Activated naive CD8-positive, alpha-beta T cell (primary cell): ENCODE data around the gene GAGE13.
"Not testable (repeated sequence)": the region's sequence is repeated elsewhere in the genome, so short reads cannot be mapped to it uniquely, and the experiment has no call there.

Experiments used
- H3K27ac Mint-ChIP-seq: one replicate; pipeline ENCODE4 v1.8.0; 2021; ENCODE audit warnings: mixed read lengths
- H3K27me3 Mint-ChIP-seq: one replicate; pipeline ENCODE4 v1.8.0; 2021; ENCODE audit warnings: mixed read lengths
- H3K36me3 Mint-ChIP-seq: one replicate; pipeline ENCODE4 v1.8.0; 2021; ENCODE audit warnings: mixed read lengths
- H3K4me1 Mint-ChIP-seq: one replicate; pipeline ENCODE4 v1.8.0; 2021; ENCODE audit warnings: low read depth, mixed read lengths
- H3K4me3 Mint-ChIP-seq: one replicate; pipeline ENCODE4 v1.8.0; 2021; ENCODE audit warnings: mild to moderate bottlenecking, mixed read lengths
- H3K9me3 Mint-ChIP-seq: one replicate; pipeline ENCODE4 v1.8.0; 2021; ENCODE audit warnings: low read depth, mixed read lengths

The GAGE13 gene

GRCh38 chrX:49331282-49331681, at the start of gene GAGE13:
Gene GAGE13 (plus strand): TSS chrX:49331582. CDS start chrX:49332738, 1,156 bp downstream.
- H3K36me3 Mint-ChIP-seq, H3K27ac Mint-ChIP-seq, H3K4me3 Mint-ChIP-seq, H3K9me3 Mint-ChIP-seq, H3K27me3 Mint-ChIP-seq, H3K4me1 Mint-ChIP-seq: not testable (repeated sequence)

- Mint-ChIP-seq H3K4me3 (no peak overlapping the region), H3K27ac (no peak overlapping the region), H3K36me3 (no peaks in the 10 kb centered on the region), H3K27me3 (no peaks in the 10 kb centered on the region), H3K4me1 (peaks cover 43% of the 10 kb centered on the region), H3K9me3 (no peaks in the 10 kb centered on the region)
Measured at GRCh38 chrX:49282647-49283011, 48.8 kb upstream of the GAGE13 start.

DNA sequence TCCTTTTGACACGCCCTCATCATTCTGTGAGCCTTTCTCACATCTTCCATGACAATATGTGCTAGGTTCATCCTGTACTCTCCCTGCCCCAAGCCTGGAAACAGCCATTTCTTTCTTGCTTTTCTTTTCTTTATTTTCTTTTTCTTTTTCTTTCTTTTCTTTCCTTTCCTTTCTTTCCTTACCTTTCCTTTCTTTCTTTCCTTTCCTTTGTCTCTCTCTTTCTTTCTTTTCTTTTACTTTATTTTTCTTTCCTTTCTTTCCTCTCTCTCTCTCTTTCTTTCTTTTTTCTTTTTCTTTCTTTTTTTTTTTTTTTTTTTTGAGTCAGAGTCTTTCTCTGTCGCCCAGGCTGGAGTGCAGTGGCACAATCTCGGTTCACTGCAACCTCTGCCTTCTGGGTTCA, 47.2 kb upstream of the GAGE13 start:
- no peak overlapping the region for H3K4me3 Mint-ChIP-seq
- H3K4me1 Mint-ChIP-seq, result peaks cover 44% of the 10 kb centered on the region
- H3K27me3 Mint-ChIP-seq, result no peaks in the 10 kb centered on the region
- no peaks in the 10 kb centered on the region for H3K9me3 Mint-ChIP-seq
- no peaks in the 10 kb centered on the region for H3K36me3 Mint-ChIP-seq
- H3K27ac Mint-ChIP-seq, result no peak overlapping the region

DNA sequence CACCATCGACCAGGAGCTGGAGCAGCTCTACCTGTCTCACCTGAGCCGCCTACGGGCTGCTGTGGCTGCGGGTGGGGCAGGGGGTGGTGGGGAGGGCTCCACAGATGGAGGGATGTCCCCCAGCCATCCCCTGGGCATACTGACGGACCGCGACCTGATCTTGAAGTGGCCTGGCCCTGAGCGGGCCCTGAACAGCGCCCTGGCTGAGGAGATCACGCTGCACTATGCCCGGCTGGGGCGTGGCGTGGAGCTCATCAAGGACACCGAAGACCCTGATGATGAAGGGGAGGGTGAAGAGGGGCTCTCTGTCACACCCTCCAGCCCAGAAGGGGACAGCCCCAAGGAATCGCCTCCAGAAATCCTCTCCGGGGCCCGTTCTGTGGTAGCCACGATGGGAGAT, 45.2 kb upstream of the GAGE13 start:
- Mint-ChIP-seq H3K27me3 (no peaks in the 10 kb centered on the region), H3K4me3 (no peak overlapping the region), H3K9me3 (no peaks in the 10 kb centered on the region), H3K4me1 (peaks cover 35% of the 10 kb centered on the region), H3K27ac (no peak overlapping the region), H3K36me3 (no peaks in the 10 kb centered on the region)

GRCh38 chrX:49286581-49286980, 44.8 kb upstream of the GAGE13 start:
- Mint-ChIP-seq H3K9me3 (no peaks in the 10 kb centered on the region), H3K36me3 (no peaks in the 10 kb centered on the region), H3K4me1 (peaks cover 34% of the 10 kb centered on the region), H3K27ac (no peak overlapping the region), H3K27me3 (no peaks in the 10 kb centered on the region), H3K4me3 (no peak overlapping the region)

- Mint-ChIP-seq H3K27me3 (no peaks in the 10 kb centered on the region), H3K27ac (no peak overlapping the region), H3K9me3 (no peaks in the 10 kb centered on the region), H3K36me3 (no peaks in the 10 kb centered on the region), H3K4me1 (peaks cover 35% of the 10 kb centered on the region), H3K4me3 (no peak overlapping the region)
Measured at GRCh38 chrX:49287665-49288064, 43.7 kb upstream of the GAGE13 start.

DNA sequence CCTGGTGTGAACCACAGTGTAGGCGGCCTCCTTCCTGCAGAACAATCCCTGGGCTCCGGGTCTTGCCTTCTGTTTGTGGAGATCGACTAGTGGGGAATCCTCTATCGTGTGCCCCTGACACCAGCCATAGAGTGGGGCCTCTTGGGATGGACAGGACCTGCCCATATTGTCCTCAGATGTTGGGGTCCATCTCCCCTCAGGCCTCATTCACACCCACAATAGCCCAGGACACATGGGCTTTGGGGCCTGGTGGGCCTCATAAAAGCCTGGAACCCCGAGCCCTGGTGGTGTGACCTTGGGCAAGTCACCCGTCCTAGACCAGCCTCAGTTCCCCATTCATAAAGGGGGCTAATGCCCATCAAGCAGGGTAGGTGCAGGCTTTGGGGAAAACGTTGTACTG, 41.2 kb upstream of the GAGE13 start:
- Mint-ChIP-seq H3K36me3 (no peaks in the 10 kb centered on the region), H3K27me3 (no peaks in the 10 kb centered on the region), H3K9me3 (no peaks in the 10 kb centered on the region), H3K4me3 (no peak overlapping the region), H3K27ac (no peak overlapping the region), H3K4me1 (peaks cover 38% of the 10 kb centered on the region)

GRCh38 chrX:49291615-49292337, 39.6 kb upstream of the GAGE13 start:
- H3K27me3 Mint-ChIP-seq, result no peaks in the 10 kb centered on the region
- H3K4me3 Mint-ChIP-seq, result no peak overlapping the region
- peak overlapping the region; percentile 41 for H3K27ac Mint-ChIP-seq
- H3K9me3 Mint-ChIP-seq, result no peaks in the 10 kb centered on the region
- H3K4me1 Mint-ChIP-seq, result peaks cover 38% of the 10 kb centered on the region
- no peaks in the 10 kb centered on the region for H3K36me3 Mint-ChIP-seq

- no peaks in the 10 kb centered on the region for H3K27me3 Mint-ChIP-seq
- H3K4me1 Mint-ChIP-seq, result peaks cover 32% of the 10 kb centered on the region
- no peak overlapping the region for H3K4me3 Mint-ChIP-seq
- no peak overlapping the region for H3K27ac Mint-ChIP-seq
- H3K36me3 Mint-ChIP-seq, result no peaks in the 10 kb centered on the region
- no peaks in the 10 kb centered on the region for H3K9me3 Mint-ChIP-seq
Measured at GRCh38 chrX:49292400-49293362, 38.7 kb upstream of the GAGE13 start.

- H3K36me3 Mint-ChIP-seq, H3K4me3 Mint-ChIP-seq, H3K4me1 Mint-ChIP-seq, H3K27me3 Mint-ChIP-seq, H3K9me3 Mint-ChIP-seq, H3K27ac Mint-ChIP-seq: not testable (repeated sequence)
Measured at GRCh38 chrX:49299293-49299692, 32.1 kb upstream of the GAGE13 start.

- Mint-ChIP-seq H3K4me3 (no peak overlapping the region), H3K27ac (no peak overlapping the region), H3K27me3 (no peaks in the 10 kb centered on the region), H3K9me3 (no peaks in the 10 kb centered on the region), H3K4me1 (no peaks in the 10 kb centered on the region), H3K36me3 (no peaks in the 10 kb centered on the region)
Measured at GRCh38 chrX:49300703-49301102, 30.7 kb upstream of the GAGE13 start.

DNA sequence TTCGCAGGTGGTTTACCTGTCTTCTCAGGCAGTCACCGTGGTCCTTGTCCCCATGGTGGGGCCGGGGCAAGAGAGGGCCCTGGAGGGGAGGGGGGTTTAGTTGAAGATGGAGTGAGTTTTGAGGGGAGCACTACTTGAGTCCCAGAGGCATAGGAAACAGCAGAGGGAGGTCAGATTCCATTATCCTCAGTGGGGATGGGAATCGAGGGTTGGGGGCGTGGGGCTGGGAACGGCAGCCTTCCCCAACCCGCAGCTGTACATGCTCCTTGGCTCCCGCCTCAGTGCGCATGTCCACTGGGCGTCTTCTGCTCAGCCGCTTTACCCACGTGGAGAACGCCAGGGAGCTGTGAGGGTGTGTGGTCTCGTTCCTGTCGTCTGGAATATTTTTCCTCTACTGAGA, 28.0 kb upstream of the GAGE13 start, which contains the start of gene GAGE10:
Gene GAGE10 (plus strand): TSS at position 301 of the 400 bp plus-strand sequence. CDS start 1,214 bp downstream, outside the sequence.
- no peak within 1 kb of the TSS for H3K4me3 Mint-ChIP-seq
- H3K27me3 Mint-ChIP-seq, result no peaks in the 10 kb centered on the region
- no peaks in the 10 kb centered on the region for H3K9me3 Mint-ChIP-seq
- no peaks in the 10 kb centered on the region for H3K36me3 Mint-ChIP-seq
- no peaks in the 10 kb centered on the region for H3K4me1 Mint-ChIP-seq
- H3K27ac Mint-ChIP-seq, result no peak within 1 kb of the TSS

- H3K27me3 Mint-ChIP-seq, H3K9me3 Mint-ChIP-seq, H3K36me3 Mint-ChIP-seq, H3K27ac Mint-ChIP-seq, H3K4me3 Mint-ChIP-seq: not testable (repeated sequence)
- H3K4me1 Mint-ChIP-seq, result peaks cover 20% of the 10 kb centered on the region
Measured at GRCh38 chrX:49307775-49308174, 23.6 kb upstream of the GAGE13 start.

- Mint-ChIP-seq H3K27me3 (no peaks in the 10 kb centered on the region), H3K27ac (peak overlapping the region; percentile 88), H3K9me3 (no peaks in the 10 kb centered on the region), H3K36me3 (no peaks in the 10 kb centered on the region), H3K4me3 (peak overlapping the region; percentile 79), H3K4me1 (peaks cover 20% of the 10 kb centered on the region)
Measured at GRCh38 chrX:49308604-49309269, 22.6 kb upstream of the GAGE13 start.

DNA sequence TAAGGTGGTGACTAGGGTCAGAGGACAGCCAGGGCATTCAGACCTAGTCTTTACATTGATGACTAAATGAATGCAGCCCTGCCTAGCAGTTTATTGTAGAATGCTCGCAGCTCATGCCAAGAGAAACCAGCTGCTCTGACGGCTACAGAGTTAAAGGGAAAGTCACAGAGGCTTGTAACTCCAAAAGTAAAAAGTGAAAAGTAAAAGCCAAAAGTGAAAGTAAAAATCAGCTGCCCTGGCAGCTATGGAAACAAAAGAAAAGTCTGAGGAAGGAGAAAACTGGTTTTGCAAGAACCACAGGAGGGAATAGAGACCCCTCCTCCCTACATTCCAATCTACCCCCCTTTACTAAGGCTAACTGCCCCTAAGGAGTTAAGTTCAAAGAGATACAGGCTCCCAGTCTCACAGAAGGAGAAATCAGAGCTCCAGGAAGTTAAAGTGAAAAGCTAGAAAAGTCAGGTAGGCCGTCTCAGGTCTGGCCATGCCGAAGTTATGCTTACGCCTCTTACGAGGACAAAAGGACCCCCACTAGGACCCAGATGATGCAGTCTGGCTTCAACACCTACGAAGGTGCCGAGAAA, 21.9 kb upstream of the GAGE13 start:
- no peaks in the 10 kb centered on the region for H3K27me3 Mint-ChIP-seq
- no peaks in the 10 kb centered on the region for H3K36me3 Mint-ChIP-seq
- H3K27ac Mint-ChIP-seq, result peak overlapping the region; percentile 88
- no peaks in the 10 kb centered on the region for H3K9me3 Mint-ChIP-seq
- peaks cover 20% of the 10 kb centered on the region for H3K4me1 Mint-ChIP-seq
- H3K4me3 Mint-ChIP-seq, result peak overlapping the region; percentile 79
